ENCODE data around the gene DHRS12. TPM values are rescaled to one million over a fixed set of nuclear protein-coding genes. Genes with fewer than 3 reads are reported as not detected.

The DHRS12 gene
- total RNA-seq, 3 donors from 2014 or later (not counting 1 experiment from before 2014, with no cell fraction given) = 7.0 to 11.7 (median 10.4) TPM

DNA sequence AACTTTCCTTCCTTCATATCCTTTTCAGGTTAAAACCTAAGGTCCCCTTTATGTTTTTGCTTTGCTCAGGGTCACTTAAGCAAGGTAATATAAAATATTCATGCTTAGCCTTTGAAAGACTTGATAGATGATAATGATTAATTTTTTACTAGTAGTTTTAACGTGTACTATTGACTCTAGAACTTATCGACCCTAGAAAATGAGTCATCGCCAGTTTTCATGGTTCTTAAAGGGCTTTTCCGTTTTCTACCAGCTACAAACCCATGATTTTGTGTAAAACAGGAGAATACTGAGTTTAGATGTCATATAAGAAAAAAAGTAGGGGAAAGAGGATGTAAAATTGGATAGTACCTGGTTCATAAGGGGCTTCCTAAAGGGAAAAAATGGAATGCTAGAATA lies 75.7 kb downstream of the DHRS12 start:
- TF ChIP-seq, protein P1, sequence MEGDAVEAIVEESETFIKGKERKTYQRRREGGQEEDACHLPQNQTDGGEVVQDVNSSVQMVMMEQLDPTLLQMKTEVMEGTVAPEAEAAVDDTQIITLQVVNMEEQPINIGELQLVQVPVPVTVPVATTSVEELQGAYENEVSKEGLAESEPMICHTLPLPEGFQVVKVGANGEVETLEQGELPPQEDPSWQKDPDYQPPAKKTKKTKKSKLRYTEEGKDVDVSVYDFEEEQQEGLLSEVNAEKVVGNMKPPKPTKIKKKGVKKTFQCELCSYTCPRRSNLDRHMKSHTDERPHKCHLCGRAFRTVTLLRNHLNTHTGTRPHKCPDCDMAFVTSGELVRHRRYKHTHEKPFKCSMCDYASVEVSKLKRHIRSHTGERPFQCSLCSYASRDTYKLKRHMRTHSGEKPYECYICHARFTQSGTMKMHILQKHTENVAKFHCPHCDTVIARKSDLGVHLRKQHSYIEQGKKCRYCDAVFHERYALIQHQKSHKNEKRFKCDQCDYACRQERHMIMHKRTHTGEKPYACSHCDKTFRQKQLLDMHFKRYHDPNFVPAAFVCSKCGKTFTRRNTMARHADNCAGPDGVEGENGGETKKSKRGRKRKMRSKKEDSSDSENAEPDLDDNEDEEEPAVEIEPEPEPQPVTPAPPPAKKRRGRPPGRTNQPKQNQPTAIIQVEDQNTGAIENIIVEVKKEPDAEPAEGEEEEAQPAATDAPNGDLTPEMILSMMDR (IDR thresholded peaks at IDR 0.05) = no peak
- Histone ChIP-seq H3K4me3 (ENCODE audit: low read length) (no peak overlapping the region), H3K4me1 (ENCODE audit: control insufficient read depth, insufficient read depth, low read length) (peaks cover 9% of the 10 kb centered on the region), H3K27ac (ENCODE audit: low read length) (no peak overlapping the region), H3K27me3 (ENCODE audit: control insufficient read depth, insufficient read depth, low read length) (no peaks in the 10 kb centered on the region), H3K9me3 (ENCODE audit: control insufficient read depth, insufficient read depth, low read length) (no peaks in the 10 kb centered on the region), H3K36me3 (ENCODE audit: control insufficient read depth, insufficient read depth, low read length) (peaks cover 18% of the 10 kb centered on the region)
- Mint-ChIP-seq H3K27me3 (ENCODE audit: low read depth in 2 of 2) (no peaks in the 10 kb centered on the region), H3K4me3 (no peak overlapping the region), H3K36me3 (peaks cover 7% of the 10 kb centered on the region), H3K27ac (no peak overlapping the region), H3K4me1 (peaks cover 11 to 14% of the 10 kb centered on the region in 2 donors), H3K9me3 (no peaks in the 10 kb centered on the region)
- WGBS (ENCODE audit: insufficient coverage) = 81% methylated on average over 4 of the region's 4 CpGs
- ATAC-seq (no peak), DNase-seq (no peak)
- intact Hi-C loops (cut with micrococcal nuclease) = loop anchor here (10.0 kb wide), 1 partner anchor 143 kb away; the partner anchor contains the start of gene WDFY2

DNA sequence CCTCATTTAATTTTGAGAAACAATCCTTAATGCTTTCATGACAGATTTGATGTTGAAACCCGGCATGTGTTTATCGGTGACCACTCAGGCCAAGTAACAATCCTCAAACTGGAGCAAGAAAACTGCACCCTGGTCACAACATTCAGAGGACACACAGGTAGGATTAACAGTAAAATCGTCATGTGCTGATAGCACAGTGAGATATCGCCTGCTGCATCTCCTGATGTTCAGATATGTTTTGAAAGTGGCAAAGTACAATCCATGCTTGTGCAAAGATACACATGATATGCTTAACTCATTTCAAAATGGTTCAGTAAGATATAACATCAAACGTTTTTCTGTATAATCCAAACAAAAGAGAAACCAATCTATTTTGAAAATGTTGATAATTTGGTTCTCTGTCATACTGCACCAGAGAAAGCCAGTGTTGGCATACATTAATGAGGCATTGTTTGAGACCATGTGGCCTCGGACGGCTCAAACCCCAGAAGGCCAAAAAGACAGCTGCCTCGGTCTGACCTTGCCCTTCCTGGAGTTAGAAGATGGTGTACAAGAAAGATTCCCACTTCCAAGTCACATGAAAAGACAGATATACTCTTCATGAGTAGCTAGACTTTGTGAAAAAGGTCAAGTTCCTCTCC lies 76.2 kb downstream of the DHRS12 start:
- H3K27ac Mint-ChIP-seq = no peak overlapping the region
- H3K4me3 ChIP-seq (ENCODE audit: low read length) = no peak overlapping the region
- peaks cover 18% of the 10 kb centered on the region for H3K36me3 ChIP-seq (ENCODE audit: control insufficient read depth, insufficient read depth, low read length)
- no peak overlapping the region for H3K4me3 Mint-ChIP-seq
- no peak overlapping the region for H3K27ac ChIP-seq (ENCODE audit: low read length)
- peaks cover 9 to 15% of the 10 kb centered on the region in 2 donors for H3K4me1 Mint-ChIP-seq
- H3K4me1 ChIP-seq (ENCODE audit: control insufficient read depth, insufficient read depth, low read length) = peaks cover 9% of the 10 kb centered on the region
- intact Hi-C loops (cut with micrococcal nuclease) = loop anchor here (10.0 kb wide), 1 partner anchor 143 kb away; the partner anchor contains the start of gene WDFY2
- no peaks in the 10 kb centered on the region for H3K9me3 Mint-ChIP-seq
- ATAC-seq = no peak
- WGBS (ENCODE audit: insufficient coverage) = 98% methylated on average over 6 of the region's 8 CpGs
- no peaks in the 10 kb centered on the region for H3K9me3 ChIP-seq (ENCODE audit: control insufficient read depth, insufficient read depth, low read length)
- H3K36me3 Mint-ChIP-seq = peaks cover 7% of the 10 kb centered on the region
- TF ChIP-seq, protein P1 (IDR thresholded peaks at IDR 0.05) = no peak
- no peaks in the 10 kb centered on the region for H3K27me3 Mint-ChIP-seq (ENCODE audit: low read depth in 2 of 2)
- no peak for DNase-seq
- no peaks in the 10 kb centered on the region for H3K27me3 ChIP-seq (ENCODE audit: control insufficient read depth, insufficient read depth, low read length)

DNA sequence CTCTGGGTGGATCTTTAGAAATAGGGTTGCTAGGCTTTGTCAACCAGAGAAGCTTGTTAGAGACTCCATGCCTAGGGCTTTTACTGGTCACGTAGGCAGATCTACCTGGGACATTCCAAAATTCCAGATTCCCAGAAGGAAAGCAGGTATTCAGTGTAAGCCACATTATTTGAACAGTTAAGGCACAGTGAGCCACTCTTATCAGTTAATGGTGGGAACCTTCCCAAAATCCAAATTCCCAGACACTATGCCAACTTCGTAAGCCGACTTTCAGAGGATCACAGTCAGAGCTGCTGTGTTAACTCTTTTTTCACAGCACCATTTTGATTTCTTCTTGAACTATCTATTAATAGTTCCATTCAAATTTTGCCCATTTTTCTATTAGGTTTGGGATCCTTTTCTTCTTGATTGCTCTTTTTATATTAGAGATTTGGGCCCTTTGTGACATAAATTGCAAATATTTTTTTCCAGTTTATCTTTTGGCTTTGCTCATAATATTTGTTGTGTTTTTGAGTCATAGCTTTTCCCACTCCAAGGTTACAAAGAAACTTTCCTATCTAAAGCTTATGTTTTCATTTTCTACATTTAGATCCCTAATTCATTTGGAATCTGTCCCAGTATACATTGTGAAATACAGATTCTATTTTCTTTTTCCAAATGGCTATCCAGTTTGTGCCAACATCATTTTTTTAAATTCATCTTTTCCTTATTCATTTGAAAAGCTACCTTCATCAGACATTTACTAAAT lies 77.3 kb downstream of the DHRS12 start:
- WGBS (ENCODE audit: insufficient coverage) = 95% methylated on average over 3 of the region's 3 CpGs
- no peaks in the 10 kb centered on the region for H3K27me3 Mint-ChIP-seq (ENCODE audit: low read depth in 2 of 2)
- H3K4me1 Mint-ChIP-seq = peaks cover 8 to 13% of the 10 kb centered on the region in 2 donors
- Histone ChIP-seq H3K27me3 (ENCODE audit: control insufficient read depth, insufficient read depth, low read length) (no peaks in the 10 kb centered on the region), H3K36me3 (ENCODE audit: control insufficient read depth, insufficient read depth, low read length) (peaks cover 18% of the 10 kb centered on the region), H3K9me3 (ENCODE audit: control insufficient read depth, insufficient read depth, low read length) (no peaks in the 10 kb centered on the region), H3K27ac (ENCODE audit: low read length) (no peak overlapping the region), H3K4me1 (ENCODE audit: control insufficient read depth, insufficient read depth, low read length) (peaks cover 8% of the 10 kb centered on the region), H3K4me3 (ENCODE audit: low read length) (no peak overlapping the region)
- ATAC-seq (no peak), DNase-seq (no peak)
- no peak overlapping the region for H3K4me3 Mint-ChIP-seq
- H3K36me3 Mint-ChIP-seq = peaks cover 7% of the 10 kb centered on the region
- no peaks in the 10 kb centered on the region for H3K9me3 Mint-ChIP-seq
- intact Hi-C loops (cut with micrococcal nuclease) = loop anchor here (10.0 kb wide), 1 partner anchor 142 kb away; the partner anchor contains the start of gene WDFY2
- TF ChIP-seq, protein P1 (IDR thresholded peaks at IDR 0.05) = no peak
- H3K27ac Mint-ChIP-seq = no peak overlapping the region
